ENCODE data around the gene ROPN1L.

DNA sequence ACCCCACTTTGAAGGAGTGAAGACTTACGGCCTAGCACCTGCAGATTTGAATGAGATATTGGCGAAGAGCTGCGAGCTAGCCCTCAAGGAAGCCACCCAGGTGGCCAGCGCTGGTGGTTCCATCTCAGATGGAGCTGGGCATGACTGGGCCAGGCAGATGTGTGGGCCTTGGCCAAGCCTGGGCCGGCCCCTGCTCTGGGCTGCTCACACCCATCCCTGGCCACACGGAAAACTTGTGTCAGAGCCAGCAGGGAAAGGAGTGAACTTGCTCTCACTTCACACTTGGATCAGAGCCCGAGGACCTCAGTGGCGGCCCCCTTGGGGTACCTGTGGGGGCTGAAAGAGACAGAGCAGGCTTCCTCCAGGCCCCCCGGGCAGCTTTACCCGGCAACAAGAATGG lies 44.2 kb downstream of the ROPN1L start:
- TF ChIP-seq, protein P1, sequence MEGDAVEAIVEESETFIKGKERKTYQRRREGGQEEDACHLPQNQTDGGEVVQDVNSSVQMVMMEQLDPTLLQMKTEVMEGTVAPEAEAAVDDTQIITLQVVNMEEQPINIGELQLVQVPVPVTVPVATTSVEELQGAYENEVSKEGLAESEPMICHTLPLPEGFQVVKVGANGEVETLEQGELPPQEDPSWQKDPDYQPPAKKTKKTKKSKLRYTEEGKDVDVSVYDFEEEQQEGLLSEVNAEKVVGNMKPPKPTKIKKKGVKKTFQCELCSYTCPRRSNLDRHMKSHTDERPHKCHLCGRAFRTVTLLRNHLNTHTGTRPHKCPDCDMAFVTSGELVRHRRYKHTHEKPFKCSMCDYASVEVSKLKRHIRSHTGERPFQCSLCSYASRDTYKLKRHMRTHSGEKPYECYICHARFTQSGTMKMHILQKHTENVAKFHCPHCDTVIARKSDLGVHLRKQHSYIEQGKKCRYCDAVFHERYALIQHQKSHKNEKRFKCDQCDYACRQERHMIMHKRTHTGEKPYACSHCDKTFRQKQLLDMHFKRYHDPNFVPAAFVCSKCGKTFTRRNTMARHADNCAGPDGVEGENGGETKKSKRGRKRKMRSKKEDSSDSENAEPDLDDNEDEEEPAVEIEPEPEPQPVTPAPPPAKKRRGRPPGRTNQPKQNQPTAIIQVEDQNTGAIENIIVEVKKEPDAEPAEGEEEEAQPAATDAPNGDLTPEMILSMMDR (conservative IDR thresholded peaks at IDR 0.05; ENCODE audit: low read depth, low read length), result no peak
- TF ChIP-seq RAD21 (IDR thresholded peaks at IDR 0.05; ENCODE audit: low read length) (no peak), POLR2A (IDR thresholded peaks at IDR 0.05; ENCODE audit: low read depth, low read length) (no peak), MAZ (IDR thresholded peaks at IDR 0.05; ENCODE audit: borderline replicate concordance, low read depth, low read length) (no peak)
- TF ChIP-seq, protein P2, sequence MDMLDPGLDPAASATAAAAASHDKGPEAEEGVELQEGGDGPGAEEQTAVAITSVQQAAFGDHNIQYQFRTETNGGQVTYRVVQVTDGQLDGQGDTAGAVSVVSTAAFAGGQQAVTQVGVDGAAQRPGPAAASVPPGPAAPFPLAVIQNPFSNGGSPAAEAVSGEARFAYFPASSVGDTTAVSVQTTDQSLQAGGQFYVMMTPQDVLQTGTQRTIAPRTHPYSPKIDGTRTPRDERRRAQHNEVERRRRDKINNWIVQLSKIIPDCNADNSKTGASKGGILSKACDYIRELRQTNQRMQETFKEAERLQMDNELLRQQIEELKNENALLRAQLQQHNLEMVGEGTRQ (IDR thresholded peaks at IDR 0.05; ENCODE audit: low read depth, low read length), result no peak
